AG10803 (cell line): ENCODE results near the gene ERVH48-1.
"Not testable (repeated sequence)": the region's sequence is repeated elsewhere in the genome, so short reads cannot be mapped to it uniquely, and the experiment has no call there.

ENCODE experiments used
- DNase-seq: peaks from one replicate; pipeline ENCODE4 v3.0.0; 2010; ENCODE audit warnings: low read depth
- H3K4me3 ChIP-seq: 2 replicates; pipeline ENCODE4 v1.5.1; 2011; ENCODE audit warnings: mild to moderate bottlenecking, low read length, control low read depth
- CTCF ChIP-seq: conservative IDR thresholded peaks from 2 replicates; pipeline ENCODE4 v1.5.1; 2011; ENCODE audit warnings: mild to moderate bottlenecking, low read length, control low read depth, inconsistent platforms

The ERVH48-1 gene

GRCh38 chr21:42925114-42925926 lies at the start of gene ERVH48-1:
Gene ERVH48-1, minus strand, starts transcription at chr21:42925630. Its CDS starts 6,624 bp downstream, at chr21:42919006.
- TF ChIP-seq CTCF = no peak
- DNase-seq = no peak
- H3K4me3 ChIP-seq = no peak within 1 kb of the TSS

GRCh38 chr21:42973991-42974831 lies 48.8 kb upstream of the ERVH48-1 start, which contains the start of gene PKNOX1:
Gene PKNOX1, plus strand, starts transcription at chr21:42974562. Its CDS starts 29,820 bp downstream, at chr21:43004382.
- TF ChIP-seq CTCF = no peak
- peak within 1 kb of the TSS; percentile 86 for H3K4me3 ChIP-seq
- DNase-seq = peak; percentile 99

GRCh38 chr21:42973309-42973990 lies 48.0 kb upstream of the ERVH48-1 start:
- H3K4me3 ChIP-seq = peak overlapping the region; percentile 76
- DNase-seq = no peak
- 0 out of 2 replicates have a peak, but pooled peaks have one; percentile 6 for TF ChIP-seq CTCF

GRCh38 chr21:42971897-42972275 lies 46.5 kb upstream of the ERVH48-1 start:
- H3K4me3 ChIP-seq = no peak overlapping the region
- no peak for DNase-seq
- no peak for TF ChIP-seq CTCF

- no peak for DNase-seq
- TF ChIP-seq CTCF = no peak
- H3K4me3 ChIP-seq = no peak overlapping the region
These were observed 45.7 kb upstream of the ERVH48-1 start for GRCh38 chr21:42970946-42971653.

GRCh38 chr21:42969193-42969600 lies 43.8 kb upstream of the ERVH48-1 start:
- no peak for TF ChIP-seq CTCF
- no peak overlapping the region for H3K4me3 ChIP-seq
- DNase-seq = no peak

GRCh38 chr21:42967616-42968015 lies 42.2 kb upstream of the ERVH48-1 start:
- not testable (repeated sequence) for H3K4me3 ChIP-seq, DNase-seq
